Activated CD4-positive, alpha-beta T cell treated with anti-CD3 and anti-CD28 coated beads, Interleukin-2, Interleukin-4, amounts not matched to agents 100 ng/mL and 50 ng/mL, durations not matched to agents 16 hours and 8 hours (primary cell): ENCODE results near the gene NRF1.

Experiments used
- DNase-seq: peaks from one replicate; pipeline ENCODE4 v3.0.0-alpha.2; 2020; ENCODE audit warnings: low spot score

The NRF1 gene

DNA sequence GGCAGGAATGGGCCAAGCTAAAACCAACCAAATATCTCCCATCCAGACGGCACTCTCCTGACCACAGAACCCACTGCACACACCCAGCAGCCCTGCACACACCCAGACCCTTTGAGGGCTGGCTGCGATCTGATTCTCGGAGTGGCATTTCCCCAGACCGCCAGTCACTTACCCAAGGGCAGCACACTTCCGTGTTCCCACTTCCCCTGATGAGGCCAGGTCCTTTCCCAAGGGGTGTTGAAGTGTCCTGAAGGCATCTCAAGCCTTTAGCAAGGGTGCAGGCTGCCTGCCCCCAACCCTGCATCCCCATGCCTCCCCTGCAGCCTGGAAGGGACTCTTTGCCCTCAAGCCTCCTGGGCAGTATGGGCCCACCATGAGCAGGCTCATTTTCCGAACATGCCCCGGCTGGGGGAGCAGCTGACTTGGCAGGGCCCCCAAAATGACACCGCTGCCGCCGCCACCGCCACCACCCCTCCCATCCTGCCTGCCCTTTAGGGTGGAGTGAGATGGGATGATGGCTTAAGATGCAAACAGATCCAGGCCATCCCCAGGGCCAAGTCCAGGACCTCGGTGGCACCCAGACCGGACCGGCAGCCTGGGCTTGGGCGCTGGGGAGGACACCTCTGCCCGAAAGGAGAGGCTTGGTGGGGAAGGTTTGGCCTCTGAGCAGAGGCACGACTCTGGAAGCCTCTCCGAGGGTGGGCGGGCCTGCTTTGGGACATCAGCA is 159.8 kb downstream of the NRF1 start:
- no peak for DNase-seq

DNA sequence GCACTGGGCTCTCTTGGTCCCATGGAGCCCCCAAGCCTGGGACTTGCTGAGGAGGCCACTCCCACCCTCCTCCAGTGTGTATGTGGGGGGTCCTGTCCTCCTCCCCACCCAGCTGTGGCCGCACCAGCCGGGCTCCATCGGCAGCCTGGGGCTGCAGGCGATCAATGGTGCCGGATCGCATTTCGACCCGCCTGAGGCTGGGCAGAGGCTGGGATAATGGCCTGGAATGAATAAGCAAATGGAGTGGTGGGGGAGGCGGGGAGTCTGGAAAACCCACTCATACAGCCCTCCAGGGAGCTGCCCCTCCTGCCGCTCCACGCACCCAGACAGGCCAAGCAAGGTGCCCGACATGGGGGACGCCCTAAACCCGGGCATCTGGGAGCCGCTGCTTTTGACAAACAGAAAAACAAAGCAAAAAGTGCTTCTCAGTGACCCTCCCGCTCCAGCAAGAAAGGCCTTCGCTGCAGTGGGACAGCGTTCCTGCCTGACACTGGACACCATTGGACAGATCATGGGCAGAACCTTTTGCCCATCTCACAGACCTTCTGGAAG is 160.5 kb downstream of the NRF1 start:
- no peak for DNase-seq

- no peak for DNase-seq
Observed at GRCh38 chr7:129772646-129773280, 161.2 kb downstream of the NRF1 start.

- no peak for DNase-seq
Observed at GRCh38 chr7:129773328-129773731, 161.8 kb downstream of the NRF1 start.

DNA sequence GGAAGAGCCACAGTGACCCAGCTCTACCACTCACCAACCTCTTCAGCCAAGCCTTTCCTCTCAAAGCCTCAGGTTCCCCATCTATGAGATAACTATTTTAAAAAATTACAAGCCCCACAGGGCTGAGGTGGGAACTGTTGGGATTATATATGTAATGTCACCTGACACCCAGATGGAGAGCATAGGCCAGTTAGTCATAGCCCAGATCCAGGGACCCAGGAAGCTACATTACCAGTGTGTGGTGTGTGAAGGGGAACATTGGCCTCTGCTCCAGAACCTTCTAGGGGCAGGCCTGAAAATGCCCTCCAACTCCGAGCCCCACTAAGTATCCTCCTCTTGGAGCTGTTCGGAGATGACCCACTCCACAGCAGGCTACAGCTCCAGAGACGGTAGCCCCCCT is 162.4 kb downstream of the NRF1 start:
- no peak for DNase-seq

GRCh38 chr7:129774359-129774758 is 162.8 kb downstream of the NRF1 start:
- no peak for DNase-seq

DNA sequence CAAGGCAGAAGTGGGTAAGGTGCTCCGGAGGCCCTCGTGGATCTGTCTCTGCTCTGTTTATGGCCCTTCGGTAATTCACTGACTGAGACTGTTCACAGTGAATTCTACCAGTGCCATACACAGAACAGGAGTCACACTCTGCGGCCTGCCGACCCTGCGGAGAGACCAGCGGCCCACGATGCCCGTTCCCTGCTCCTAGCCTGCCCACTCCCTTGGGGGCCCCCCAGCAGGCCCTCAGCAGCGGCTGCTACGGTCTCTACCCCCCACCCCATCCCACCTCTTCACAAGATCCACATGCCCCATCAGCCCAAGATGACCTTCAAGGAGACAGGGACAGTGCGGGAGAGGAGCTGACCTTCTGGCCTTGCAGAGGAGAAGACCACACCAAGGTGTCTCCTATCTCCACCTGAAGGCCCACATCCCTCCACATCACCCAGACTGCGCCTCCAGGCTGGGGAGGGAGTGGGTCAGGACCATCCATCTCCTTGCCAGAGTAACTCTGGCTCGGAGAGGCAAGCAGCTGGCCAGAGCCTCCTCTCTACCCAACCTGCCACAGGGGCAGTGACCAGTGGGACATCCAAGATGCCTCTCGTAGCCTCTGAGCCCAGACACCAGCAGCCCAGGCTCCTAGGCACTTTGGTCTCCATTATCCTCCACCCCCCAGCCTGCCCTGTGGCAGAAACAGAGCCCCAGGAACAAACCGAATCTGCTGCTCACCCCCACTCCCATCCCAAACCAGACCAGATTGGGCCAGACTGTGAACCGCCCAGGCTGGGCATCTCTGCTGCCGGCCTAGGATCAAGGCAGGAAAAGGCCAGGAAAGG is 163.6 kb downstream of the NRF1 start:
- no peak for DNase-seq

DNA sequence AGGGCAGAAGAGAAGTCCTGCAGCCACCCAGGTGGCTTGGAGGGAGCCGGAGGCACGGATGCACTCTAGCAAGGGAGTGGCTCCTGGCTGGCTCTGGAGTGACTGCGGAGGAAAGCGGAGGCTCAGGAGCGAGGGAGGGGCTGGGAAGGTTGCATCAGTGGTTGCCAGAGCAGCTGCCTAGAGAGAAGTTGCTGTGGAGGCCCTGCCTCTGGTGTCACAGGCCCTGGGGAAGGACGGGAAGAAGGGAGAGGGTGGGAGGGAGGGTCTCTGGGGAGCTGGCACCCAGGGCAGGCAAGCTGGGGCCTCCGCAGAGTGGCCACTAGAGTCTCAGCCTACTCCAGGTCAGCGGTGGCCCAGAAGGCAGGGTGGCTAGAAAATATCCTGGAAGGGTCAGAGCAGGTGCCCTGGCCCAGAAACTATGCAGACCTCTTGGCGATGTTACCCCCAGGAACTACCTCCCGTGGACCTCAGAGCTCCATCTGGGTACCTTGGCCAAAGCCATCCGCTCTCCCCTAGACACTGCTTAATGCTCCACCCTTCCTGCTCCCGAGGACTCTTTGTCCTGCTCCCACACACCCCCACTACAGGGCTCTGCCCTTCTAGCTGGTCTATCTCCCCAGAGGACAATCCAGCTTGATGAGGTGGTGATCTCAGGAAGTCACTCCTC is 164.3 kb downstream of the NRF1 start:
- no peak for DNase-seq

DNA sequence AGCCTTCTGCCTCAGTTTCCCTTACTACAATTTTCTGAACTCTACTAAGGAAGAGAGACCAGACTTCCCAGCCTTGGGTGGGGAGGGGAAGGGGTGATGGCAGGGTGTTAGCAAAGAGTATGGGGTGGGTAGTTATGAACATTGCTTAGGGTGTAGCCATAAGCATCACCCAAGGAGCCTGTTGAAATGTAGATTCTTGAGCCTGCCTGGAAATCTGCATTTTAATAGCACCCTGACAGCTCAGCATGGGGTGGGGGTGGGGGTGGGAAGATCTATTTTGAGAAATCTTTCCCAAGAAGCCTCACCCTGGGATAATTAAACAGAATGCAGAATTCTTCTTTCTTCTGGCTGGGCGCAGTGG is 164.8 kb downstream of the NRF1 start:
- no peak for DNase-seq

DNA sequence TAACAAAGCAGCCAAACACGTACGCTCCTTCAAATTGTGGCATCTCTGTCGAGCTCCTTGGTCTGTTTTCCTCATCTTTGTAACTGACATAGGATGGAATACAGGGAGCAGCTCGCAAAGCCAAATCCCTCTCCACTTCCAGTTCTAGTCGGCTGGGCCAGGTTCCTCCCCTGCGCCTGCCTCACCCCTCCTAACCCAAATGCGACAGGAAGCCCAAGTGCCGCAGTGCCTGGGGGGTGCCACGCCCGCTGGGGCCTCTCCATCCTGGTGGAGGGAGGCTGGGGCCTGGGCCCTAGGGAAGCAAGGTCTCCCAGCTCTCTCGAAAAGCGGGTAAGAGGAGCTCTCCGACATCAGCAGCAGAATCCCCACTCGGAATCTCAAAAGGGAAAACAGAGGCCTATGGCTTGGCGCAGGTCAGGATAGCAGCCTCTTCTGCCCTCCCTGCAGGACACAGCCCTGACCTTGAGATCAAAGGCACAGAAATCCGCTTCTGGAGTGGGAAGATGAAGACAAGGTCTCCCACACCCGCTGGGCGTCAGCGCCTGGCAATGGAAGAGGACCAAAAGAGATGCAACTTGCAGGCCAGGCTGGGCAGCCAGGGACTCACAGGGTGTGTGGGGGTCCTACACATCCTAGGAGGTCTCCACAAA is 165.8 kb downstream of the NRF1 start:
- no peak for DNase-seq

DNA sequence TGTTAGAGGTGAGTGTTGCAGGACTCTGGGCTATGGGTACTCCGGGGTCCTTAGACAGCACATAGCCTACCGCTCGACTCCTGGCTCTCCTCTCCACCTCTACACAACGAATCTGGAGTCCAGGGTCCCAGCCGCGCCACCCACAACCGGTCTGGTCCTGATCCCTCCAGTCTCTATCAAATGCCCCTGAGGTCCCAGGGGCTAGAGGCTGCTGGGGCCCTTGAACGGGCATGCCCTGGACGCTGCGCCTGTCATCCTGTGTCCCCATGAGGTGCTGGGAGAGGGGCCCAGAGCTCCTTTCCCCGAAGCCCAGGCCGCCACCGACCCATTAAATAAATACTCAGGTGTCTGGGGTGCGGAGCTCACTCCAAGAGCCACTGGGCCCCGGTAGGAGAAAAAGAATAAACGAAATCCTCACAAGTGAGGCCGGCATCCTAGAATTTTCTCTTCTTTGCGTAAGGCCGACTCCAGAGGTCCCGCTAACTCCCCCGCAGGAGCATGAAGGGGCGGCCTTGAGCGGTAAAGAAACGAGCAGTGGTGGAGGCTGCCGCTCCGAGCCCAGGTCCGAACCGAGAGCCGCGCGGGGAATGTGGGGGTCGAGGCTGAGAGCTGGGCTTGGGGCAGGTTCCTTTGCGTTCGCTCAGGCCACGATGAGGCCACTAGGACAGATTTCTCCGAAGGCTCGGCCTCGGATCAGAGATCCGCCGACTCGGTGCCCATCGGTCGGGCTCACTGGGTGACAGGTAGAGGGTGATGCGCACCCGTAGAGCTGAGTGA is 166.7 kb downstream of the NRF1 start:
- no peak for DNase-seq

- no peak for DNase-seq
Observed at GRCh38 chr7:129778770-129779601, 167.5 kb downstream of the NRF1 start.

DNA sequence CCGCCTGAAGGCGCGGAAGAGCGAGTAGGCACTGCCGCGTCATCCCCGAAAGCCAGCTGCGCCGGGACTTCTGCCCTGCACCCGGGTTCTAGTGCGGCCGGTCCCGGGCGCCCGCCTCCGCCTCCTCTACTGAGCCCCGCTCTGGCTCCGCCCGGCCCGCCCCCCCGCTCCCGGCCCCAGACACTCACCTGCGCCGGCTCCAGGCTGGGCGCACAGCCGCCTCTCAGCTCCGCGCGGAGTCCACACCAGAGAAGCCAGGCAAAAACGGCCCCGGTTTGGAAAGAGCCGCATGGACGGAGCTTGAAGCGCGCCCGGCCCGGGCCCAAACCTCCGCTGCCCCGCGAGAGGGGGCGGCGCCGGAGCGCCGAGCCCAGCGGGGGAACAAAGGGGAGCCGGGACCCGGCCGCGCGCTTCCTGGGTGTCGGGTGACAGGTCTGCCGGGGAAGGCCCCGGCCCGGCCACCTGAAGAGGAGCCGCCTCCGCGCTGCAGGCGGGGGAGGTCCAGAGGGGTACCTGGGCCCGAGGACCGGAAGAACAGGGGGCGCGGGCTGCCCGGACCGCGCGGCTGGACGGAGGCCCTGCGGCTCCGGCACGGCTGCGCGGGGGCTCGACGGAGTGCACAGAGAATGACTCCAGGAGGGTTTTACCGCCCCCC is 168.2 kb downstream of the NRF1 start:
- DNase-seq = no peak

GRCh38 chr7:129780257-129780973 is 168.9 kb downstream of the NRF1 start:
- peak; percentile 61 for DNase-seq

GRCh38 chr7:129780974-129781927 is 169.7 kb downstream of the NRF1 start:
- no peak for DNase-seq

DNA sequence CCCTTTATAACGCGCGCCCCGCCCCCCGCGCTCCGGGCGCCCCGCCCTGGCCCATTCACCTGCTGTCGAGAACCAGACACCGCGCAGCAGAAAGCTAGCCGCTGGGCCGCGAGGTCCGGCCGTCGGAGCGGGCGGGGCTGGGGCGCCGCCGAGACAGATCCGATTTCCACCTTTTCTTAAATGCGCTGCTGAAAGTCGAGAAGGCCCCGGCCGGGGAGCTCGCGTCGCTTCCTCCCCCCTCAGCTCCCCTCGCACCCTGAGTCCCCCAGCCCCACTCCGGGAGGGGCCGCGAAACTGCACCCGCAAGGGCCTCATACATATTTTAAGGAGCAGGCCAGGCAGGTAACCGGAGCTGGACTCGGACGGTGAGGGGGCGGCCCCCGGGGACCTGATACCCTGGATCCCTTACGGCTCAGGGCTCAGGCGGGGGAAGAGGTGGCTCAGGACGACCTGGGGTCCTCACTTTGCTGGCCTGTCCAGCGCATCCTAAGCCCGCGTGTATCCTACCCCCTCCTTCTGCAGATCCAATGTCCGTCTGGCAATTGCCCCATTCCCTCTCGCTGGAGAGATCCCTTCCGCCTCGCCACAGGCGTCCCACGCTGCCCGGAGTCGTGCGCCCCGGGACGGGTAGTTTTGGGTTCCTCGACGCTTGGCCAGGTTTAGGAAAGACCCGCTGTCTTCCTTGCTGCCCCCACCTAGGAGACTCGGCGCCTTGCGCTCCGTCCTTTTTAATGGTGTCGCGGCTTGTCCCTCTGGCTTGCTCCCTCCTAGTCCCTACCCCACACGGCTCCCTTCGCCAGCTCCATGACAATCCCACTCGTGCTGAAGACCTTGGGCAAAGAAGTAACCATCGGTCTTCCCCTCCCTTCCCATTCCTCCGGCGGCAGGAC is 170.7 kb downstream of the NRF1 start:
- DNase-seq = no peak
